Activated CD8-positive, alpha-beta memory T cell treated with anti-CD3 and anti-CD28 coated beads for 1 hour (primary cell): ENCODE results near the gene HEXB.

Experiments
- DNase-seq, 2 donors: peaks; one replicate each; pipeline ENCODE4 v3.0.0-alpha.2; 2020; ENCODE audit warnings: low read depth in 1 of 2; ENCODE audit errors: extremely low read depth in 1 of 2

HEXB gene

GRCh38 chr5:74684900-74685851 lies at the start of gene HEXB:
Gene HEXB (plus strand): TSS chr5:74685233. CDS start chr5:74685261, 28 bp downstream.
- peak; percentile 66 to 75 for DNase-seq

GRCh38 chr5:74636149-74636548 lies 48.9 kb upstream of the HEXB start:
- no peak for DNase-seq

- DNase-seq: no peak
Measured at GRCh38 chr5:74636552-74636951, 48.5 kb upstream of the HEXB start.

- no peak for DNase-seq
Measured at GRCh38 chr5:74638544-74638969, 46.5 kb upstream of the HEXB start.

- no peak for DNase-seq
Measured at GRCh38 chr5:74638970-74639806, 45.8 kb upstream of the HEXB start.

- DNase-seq: no peak
Measured at GRCh38 chr5:74639807-74640449, 45.1 kb upstream of the HEXB start.

GRCh38 chr5:74640450-74640953 lies 44.5 kb upstream of the HEXB start, which contains the start of gene ENC1:
Gene ENC1 (minus strand): TSS chr5:74640728. CDS start chr5:74636485, 4,243 bp downstream.
- DNase-seq: peak; percentile 27 to 58

- no peak for DNase-seq
Measured at GRCh38 chr5:74640954-74641734, 43.9 kb upstream of the HEXB start.

GRCh38 chr5:74641735-74642542 lies 43.1 kb upstream of the HEXB start:
- DNase-seq: no peak

- no peak for DNase-seq
Measured at GRCh38 chr5:74642543-74642863, 42.5 kb upstream of the HEXB start.

GRCh38 chr5:74643111-74643562 lies 41.9 kb upstream of the HEXB start:
- no peak for DNase-seq

- no peak for DNase-seq
Measured at GRCh38 chr5:74647096-74647495, 37.9 kb upstream of the HEXB start.

GRCh38 chr5:74648835-74649293 lies 36.2 kb upstream of the HEXB start:
- DNase-seq: no peak

GRCh38 chr5:74649421-74649973 lies 35.5 kb upstream of the HEXB start:
- DNase-seq: no peak

- no peak for DNase-seq
Measured at GRCh38 chr5:74651710-74652109, 33.3 kb upstream of the HEXB start.

- DNase-seq: no peak
Measured at GRCh38 chr5:74652576-74652975, 32.5 kb upstream of the HEXB start.

GRCh38 chr5:74653991-74654390 lies 31.0 kb upstream of the HEXB start:
- no peak for DNase-seq

GRCh38 chr5:74655206-74655605 lies 29.8 kb upstream of the HEXB start:
- DNase-seq: no peak

- DNase-seq: no peak
Measured at GRCh38 chr5:74655716-74656115, 29.3 kb upstream of the HEXB start.
